Suprapubic skin (tissue), 3 donors: ENCODE measurements around the gene ZNF791.

ENCODE experiments used
- POLR2AphosphoS5 ChIP-seq, 3 donors: sonication (generic); formaldehyde crosslinking; IDR thresholded peaks; one replicate each; pipeline ENCODE4 v1.6.1; 2017; ENCODE audit warnings: antibody characterized with exemption in 3 of 3
- TF ChIP-seq, protein P1 (sequence below), 2 donors: fragments of 200-600 bp in 1 of 2; fragments of 450-650 bp in 1 of 2; sonication (generic) in 1 of 2; IDR thresholded peaks; one replicate each; pipeline ENCODE4 v1.5.1; 2016 to 2019; ENCODE audit warnings: antibody characterized with exemption in 2 of 2, mild to moderate bottlenecking in 1 of 2, moderate library complexity in 1 of 2

DNA sequence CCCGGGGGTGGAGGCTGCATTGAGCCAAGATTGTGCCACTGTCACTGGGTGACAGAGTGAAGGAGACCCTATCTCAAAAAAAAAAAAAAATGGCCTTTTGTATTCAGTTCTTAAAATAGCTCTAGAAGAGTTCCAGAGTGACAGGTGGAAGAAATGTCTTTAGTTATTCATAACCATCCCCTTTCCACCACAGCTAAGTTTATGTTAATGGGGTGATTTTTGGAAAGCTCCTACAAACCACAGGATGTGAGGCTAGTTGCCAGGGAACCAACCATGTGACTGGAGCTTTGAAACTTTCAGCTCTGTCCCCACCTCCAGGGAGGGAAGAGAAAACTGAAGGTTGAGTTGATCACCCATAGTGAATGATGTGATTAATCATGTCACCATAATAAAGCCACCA lies 7.0 kb upstream of the ZNF791 start:
- TF ChIP-seq, protein P1, sequence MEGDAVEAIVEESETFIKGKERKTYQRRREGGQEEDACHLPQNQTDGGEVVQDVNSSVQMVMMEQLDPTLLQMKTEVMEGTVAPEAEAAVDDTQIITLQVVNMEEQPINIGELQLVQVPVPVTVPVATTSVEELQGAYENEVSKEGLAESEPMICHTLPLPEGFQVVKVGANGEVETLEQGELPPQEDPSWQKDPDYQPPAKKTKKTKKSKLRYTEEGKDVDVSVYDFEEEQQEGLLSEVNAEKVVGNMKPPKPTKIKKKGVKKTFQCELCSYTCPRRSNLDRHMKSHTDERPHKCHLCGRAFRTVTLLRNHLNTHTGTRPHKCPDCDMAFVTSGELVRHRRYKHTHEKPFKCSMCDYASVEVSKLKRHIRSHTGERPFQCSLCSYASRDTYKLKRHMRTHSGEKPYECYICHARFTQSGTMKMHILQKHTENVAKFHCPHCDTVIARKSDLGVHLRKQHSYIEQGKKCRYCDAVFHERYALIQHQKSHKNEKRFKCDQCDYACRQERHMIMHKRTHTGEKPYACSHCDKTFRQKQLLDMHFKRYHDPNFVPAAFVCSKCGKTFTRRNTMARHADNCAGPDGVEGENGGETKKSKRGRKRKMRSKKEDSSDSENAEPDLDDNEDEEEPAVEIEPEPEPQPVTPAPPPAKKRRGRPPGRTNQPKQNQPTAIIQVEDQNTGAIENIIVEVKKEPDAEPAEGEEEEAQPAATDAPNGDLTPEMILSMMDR (IDR thresholded peaks at IDR 0.05), result no peak
- no peak for TF ChIP-seq POLR2AphosphoS5 (IDR thresholded peaks at IDR 0.05)
